HepG2 (cell line): Measurements from ENCODE around the gene PNLDC1. TPM values are rescaled to one million over a fixed set of nuclear protein-coding genes. Genes with fewer than 3 reads are reported as not detected.

Experiments used
- ARID2 ChIP-seq: sonication (generic); formaldehyde crosslinking; IDR thresholded peaks from 2 replicates; pipeline ENCODE4 v1.8.1; 2022; ENCODE audit warnings: mild to moderate bottlenecking, missing genetic modification reagents, borderline replicate concordance
- ASH2L ChIP-seq: fragments of 300-600, 200-600 bp; sonication (generic); IDR thresholded peaks from 2 replicates; pipeline ENCODE4 v1.7.0; 2017; ENCODE audit warnings: low read depth, mild to moderate bottlenecking, moderate library complexity, mixed read lengths, low read length; ENCODE audit not compliant: insufficient read length
- CENPBD1 ChIP-seq: sonication (generic); formaldehyde crosslinking; IDR thresholded peaks from 2 replicates; pipeline ENCODE4 v1.8.0; 2022; ENCODE audit warnings: missing genetic modification reagents, low read depth, mild to moderate bottlenecking, borderline replicate concordance
- EED ChIP-seq: sonication (generic); formaldehyde crosslinking; IDR thresholded peaks from 2 replicates; pipeline ENCODE4 v1.5.0; 2020; ENCODE audit warnings: mild to moderate bottlenecking, missing genetic modification reagents
- FOSL2 ChIP-seq: sonication (generic); formaldehyde crosslinking; IDR thresholded peaks from 2 replicates; pipeline ENCODE4 v1.4.0; 2020; ENCODE audit warnings: missing genetic modification reagents
- FOXP1 ChIP-seq, 2 experiments: fragments of 450-650 bp in 1 of 2; IDR thresholded peaks; 2 replicates each; pipeline ENCODE4 v1.6.1; 2017 to 2018; ENCODE audit warnings: antibody characterized with exemption in 1 of 2
- HHEX ChIP-seq: IDR thresholded peaks from 2 replicates; pipeline ENCODE4 v1.6.1; 2016; ENCODE audit warnings: control low read depth
- HNF1A ChIP-seq, 2 experiments: sonication (generic) in 1 of 2; formaldehyde crosslinking in 1 of 2; IDR thresholded peaks; 2 replicates each; pipeline versions ENCODE4 v1.4.0 to v1.6.1; 2016 to 2020; ENCODE audit warnings: borderline replicate concordance in 1 of 2, low read depth in 1 of 2, mild to moderate bottlenecking in 1 of 2, missing genetic modification reagents in 1 of 2
- HNF4A ChIP-seq: sonication (generic); formaldehyde crosslinking; IDR thresholded peaks from 2 replicates; pipeline ENCODE4 v1.4.0; 2020; ENCODE audit warnings: missing genetic modification reagents
- HNRNPUL1 ChIP-seq: fragments of 200-400 bp; formaldehyde crosslinking; IDR thresholded peaks from 2 replicates; pipeline ENCODE4 v1.6.1; 2017; ENCODE audit warnings: low read depth, mild to moderate bottlenecking, low read length, moderate library complexity
- NFE2 ChIP-seq: sonication (generic); formaldehyde crosslinking; IDR thresholded peaks from 2 replicates; pipeline ENCODE4 v1.4.0; 2020; ENCODE audit warnings: missing genetic modification reagents
- SALL2 ChIP-seq: sonication (generic); formaldehyde crosslinking; IDR thresholded peaks from 2 replicates; pipeline ENCODE4 v1.8.1; 2023; ENCODE audit warnings: mild to moderate bottlenecking, missing genetic modification reagents, inconsistent platforms
- ZFP82 ChIP-seq: sonication (generic); formaldehyde crosslinking; IDR thresholded peaks from 2 replicates; pipeline ENCODE4 v1.5.1; 2020; ENCODE audit warnings: mild to moderate bottlenecking, missing genetic modification reagents, borderline replicate concordance
- ZNF550 ChIP-seq: sonication (generic); formaldehyde crosslinking; IDR thresholded peaks from 2 replicates; pipeline ENCODE4 v1.4.0; 2020; ENCODE audit warnings: mild to moderate bottlenecking, missing genetic modification reagents, borderline replicate concordance
- ZNF646 ChIP-seq: sonication (generic); formaldehyde crosslinking; IDR thresholded peaks from 2 replicates; pipeline ENCODE4 v1.9.0; 2021; ENCODE audit warnings: mild to moderate bottlenecking, missing genetic modification reagents
- ZNF720 ChIP-seq: sonication (generic); formaldehyde crosslinking; IDR thresholded peaks from 2 replicates; pipeline ENCODE4 v1.4.0; 2020; ENCODE audit warnings: missing genetic modification reagents
- ZNF773 ChIP-seq: sonication (generic); formaldehyde crosslinking; IDR thresholded peaks from 2 replicates; pipeline ENCODE4 v1.4.0; 2020; ENCODE audit warnings: missing genetic modification reagents, borderline replicate concordance
- polyA plus RNA-seq, 8 experiments: library from polyadenylated mRNA; depleted of rRNA in 3 of 8; stranded (reverse) in 7 of 8; unstranded in 1 of 8; fragments of >200 nt; fragmentation: Illumina TruSeq in 4 of 8; extraction: Trizol in 4 of 8; gene quantifications; 2 replicates each; pipeline versions ENCODE4 v1.2.1 to v1.2.3, GENCODE V29; 2011 to 2016; ENCODE audit warnings: low read depth in 4 of 8, missing spikeins in 1 of 8, mixed read lengths in 1 of 8; ENCODE audit not compliant: insufficient read depth in 1 of 8
- total RNA-seq, 5 experiments: library from RNA; depleted of rRNA; stranded (reverse); fragments of >200 nt; fragmentation: Illumina TruSeq; extraction: Trizol; gene quantifications; 2 replicates each; pipeline ENCODE4 v1.2.3, GENCODE V29; 2016; ENCODE audit warnings: low read depth in 1 of 5

The PNLDC1 gene
- total and polyA plus RNA-seq, 2 of the 13 experiments (the other 11 are each of a cell fraction or from before 2014, with no cell fraction given): not detected

GRCh38 chr6:159758031-159759001, 41.8 kb upstream of the PNLDC1 start (continued):
- TF ChIP-seq ZNF773 (CRISPR knock-in tag) (no peak), HNF1A (IDR thresholded peaks at IDR 0.05; ENCODE audit: low read depth) (no peak), HNF1A (CRISPR knock-in tag; IDR thresholded peaks at IDR 0.05; ENCODE audit: borderline replicate concordance) (0 out of 2 replicates have a peak, but pooled peaks have one; percentile 18), CENPBD1 (CRISPR knock-in tag) (no peak), FOSL2 (peak; percentile 75), HHEX (CRISPR knock-in tag) (no peak), ZFP82 (no peak), ASH2L (peak; percentile 25), ZNF550 (CRISPR knock-in tag) (no peak), ZNF646 (no peak), NFE2 (CRISPR knock-in tag) (no peak), ARID2 (CRISPR knock-in tag) (peak; percentile 78; the same call in 1 of the 2 replicates), EED (no peak), FOXP1 (IDR thresholded peaks at IDR 0.05) (no peak), FOXP1 (CRISPR knock-in tag; IDR thresholded peaks at IDR 0.05) (no peak), ZNF720 (CRISPR knock-in tag) (peak; percentile 83; the same call in 1 of the 2 replicates), SALL2 (CRISPR knock-in tag) (no peak), HNF4A (CRISPR knock-in tag) (0 out of 2 replicates have a peak, but pooled peaks have one; percentile 40), HNRNPUL1 (no peak)
